Activated CD4-positive, alpha-beta T cell treated with anti-CD3 and anti-CD28 coated beads, Interleukin-2, amount 50 U/mL, for 1 hour (primary cell): ENCODE data around the gene UHRF1.
"Not testable (repeated sequence)": the region's sequence is repeated elsewhere in the genome, so short reads cannot be mapped to it uniquely, and the experiment has no call there.

Source experiments
- DNase-seq: peaks from one replicate; pipeline ENCODE4 v3.0.0-alpha.2; 2020

The UHRF1 gene

GRCh38 chr19:4909156-4909896, at the start of gene UHRF1:
Gene UHRF1, plus strand, starts transcription at chr19:4909501. Its CDS starts 1,385 bp downstream, at chr19:4910886.
- no peak for DNase-seq

- DNase-seq = no peak
Observed at GRCh38 chr19:4859697-4860096, 49.6 kb upstream of the UHRF1 start.

- no peak for DNase-seq
Observed at GRCh38 chr19:4861147-4861546, 48.2 kb upstream of the UHRF1 start.

GRCh38 chr19:4866595-4867424, 42.5 kb upstream of the UHRF1 start:
- peak; percentile 20 for DNase-seq

- peak; percentile 89 for DNase-seq
Observed at GRCh38 chr19:4867534-4868285, 41.6 kb upstream of the UHRF1 start, which contains the start of gene PLIN3. Gene PLIN3, minus strand, starts transcription at chr19:4867667. Its CDS starts 6,273 bp downstream, at chr19:4861394.

- DNase-seq = no peak
Observed at GRCh38 chr19:4868286-4868834, 40.9 kb upstream of the UHRF1 start.

- DNase-seq = no peak
Observed at GRCh38 chr19:4870025-4870700, 39.1 kb upstream of the UHRF1 start.

GRCh38 chr19:4871711-4872110, 37.6 kb upstream of the UHRF1 start:
- no peak for DNase-seq

- no peak for DNase-seq
Observed at GRCh38 chr19:4873930-4874329, 35.4 kb upstream of the UHRF1 start.

- no peak for DNase-seq
Observed at GRCh38 chr19:4877753-4878490, 31.4 kb upstream of the UHRF1 start.

- DNase-seq = no peak
Observed at GRCh38 chr19:4878491-4878968, 30.8 kb upstream of the UHRF1 start.

GRCh38 chr19:4879041-4879440, 30.3 kb upstream of the UHRF1 start:
- no peak for DNase-seq

- not testable (repeated sequence) for DNase-seq
Observed at GRCh38 chr19:4882874-4883273, 26.4 kb upstream of the UHRF1 start.

GRCh38 chr19:4884993-4885392, 24.3 kb upstream of the UHRF1 start:
- DNase-seq = not testable (repeated sequence)

- DNase-seq = not testable (repeated sequence)
Observed at GRCh38 chr19:4887803-4888202, 21.5 kb upstream of the UHRF1 start.

GRCh38 chr19:4889034-4889815, 20.1 kb upstream of the UHRF1 start:
- DNase-seq = no peak

- DNase-seq = no peak
Observed at GRCh38 chr19:4891066-4891465, 18.2 kb upstream of the UHRF1 start.

GRCh38 chr19:4892962-4893361, 16.3 kb upstream of the UHRF1 start:
- not testable (repeated sequence) for DNase-seq

GRCh38 chr19:4896372-4896771, 12.9 kb upstream of the UHRF1 start:
- DNase-seq = no peak

- no peak for DNase-seq
Observed at GRCh38 chr19:4897146-4897545, 12.2 kb upstream of the UHRF1 start.

GRCh38 chr19:4900879-4901278, 8.4 kb upstream of the UHRF1 start:
- DNase-seq = not testable (repeated sequence)
